Right renal cortex interstitium (tissue), 3 donors: ENCODE data around the gene TESK2. TPM values are rescaled to one million over a fixed set of nuclear protein-coding genes. Genes with fewer than 3 reads are reported as not detected.
A peak's percentile ranks its signal among the peaks of the same experiment; 100 is the strongest.

Experiments
- DNase-seq, 3 donors: peaks; one replicate each; pipeline ENCODE4 v3.0.0-alpha.2; 2013; ENCODE audit warnings: low read depth in 3 of 3, low spot score in 2 of 3
- polyA plus RNA-seq, 3 donors: library from polyadenylated mRNA; unstranded; fragments of 120-200 nt; gene quantifications; one replicate each; pipeline ENCODE4 v1.2.1, GENCODE V29; 2013; ENCODE audit not compliant: insufficient read length in 3 of 3

The TESK2 gene
- polyA plus RNA-seq, 3 donors: 6.1 to 7.8 (median 6.5) TPM

GRCh38 chr1:45340816-45341466 is 150.0 kb downstream of the TESK2 start:
- no peak for DNase-seq

DNA sequence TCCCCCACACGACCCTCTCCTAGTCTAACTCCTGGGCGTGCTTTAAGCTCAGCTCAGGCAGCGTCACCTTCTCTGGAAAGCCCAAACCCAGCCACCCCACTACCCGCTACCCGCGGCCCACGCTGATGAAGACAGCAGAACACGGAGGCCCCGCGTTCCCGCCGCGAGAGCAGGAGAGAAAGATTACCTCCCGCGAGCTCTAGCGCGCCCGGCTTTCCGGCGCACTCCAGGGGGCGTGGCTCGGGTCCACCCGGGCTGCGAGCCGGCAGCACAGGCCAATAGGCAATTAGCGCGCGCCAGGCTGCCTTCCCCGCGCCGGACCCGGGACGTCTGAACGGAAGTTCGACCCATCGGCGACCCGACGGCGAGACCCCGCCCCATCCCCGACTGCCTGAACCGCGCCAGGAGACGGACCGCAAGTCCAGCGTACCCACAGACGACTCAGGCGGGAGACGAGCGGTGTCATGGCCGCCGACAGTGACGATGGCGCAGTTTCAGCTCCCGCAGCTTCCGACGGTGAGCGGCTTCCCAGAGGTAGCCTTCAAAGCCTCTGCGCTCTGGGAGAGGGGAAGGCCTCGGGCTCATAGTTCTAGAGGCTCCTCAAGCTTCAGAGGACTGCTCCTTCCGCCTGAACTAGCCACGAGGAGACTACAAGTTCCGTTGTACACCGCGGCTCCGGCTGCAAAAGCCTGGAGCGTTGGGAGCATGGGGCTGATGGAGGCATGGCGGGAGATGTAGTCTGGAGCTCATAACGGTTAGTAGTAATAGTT is 151.0 kb downstream of the TESK2 start, which contains the start of the genes MUTYH and TOE1:
MUTYH (minus strand) TSS at position 652 of the 770 bp plus-strand sequence. CDS start 5,935 bp downstream, outside the sequence.
TOE1 (plus strand) TSS at position 382 of the 770 bp plus-strand sequence; CDS start at position 465, 83 bp downstream.
- peak; percentile 73 to 80 (median 80) for DNase-seq

GRCh38 chr1:45337630-45338325 is 153.2 kb downstream of the TESK2 start:
- no peak for DNase-seq

DNA sequence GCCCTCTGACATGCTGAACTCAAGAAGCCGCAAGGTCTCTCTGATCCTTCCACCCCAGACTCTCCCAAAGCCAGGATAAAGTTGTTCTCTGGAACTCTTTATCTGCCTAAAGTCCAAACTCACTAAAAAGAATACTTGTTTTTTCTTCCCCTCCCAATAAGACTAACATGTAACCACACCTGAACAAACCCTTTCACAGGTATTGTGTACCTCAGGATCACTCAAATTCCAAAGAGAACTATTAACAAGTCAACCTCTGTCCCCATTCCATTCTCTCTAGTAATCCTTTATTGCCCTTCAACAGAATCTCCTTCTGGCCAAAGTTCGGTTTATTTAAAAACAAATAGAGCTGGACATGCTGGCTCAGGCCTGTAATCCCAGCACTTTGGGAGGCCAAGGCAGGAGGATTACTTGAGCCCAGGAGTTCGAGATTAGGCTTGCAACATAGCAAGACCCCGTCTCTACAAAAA is 155.1 kb downstream of the TESK2 start:
- no peak for DNase-seq

GRCh38 chr1:45334308-45335245 is 156.4 kb downstream of the TESK2 start:
- DNase-seq: no peak

- no peak for DNase-seq
Observed at GRCh38 chr1:45332346-45332720, 158.6 kb downstream of the TESK2 start.

GRCh38 chr1:45331436-45332345 is 159.3 kb downstream of the TESK2 start:
- DNase-seq: no peak

- no peak for DNase-seq
Observed at GRCh38 chr1:45329445-45329844, 161.5 kb downstream of the TESK2 start.

- no peak for DNase-seq
Observed at GRCh38 chr1:45328680-45329079, 162.3 kb downstream of the TESK2 start.

DNA sequence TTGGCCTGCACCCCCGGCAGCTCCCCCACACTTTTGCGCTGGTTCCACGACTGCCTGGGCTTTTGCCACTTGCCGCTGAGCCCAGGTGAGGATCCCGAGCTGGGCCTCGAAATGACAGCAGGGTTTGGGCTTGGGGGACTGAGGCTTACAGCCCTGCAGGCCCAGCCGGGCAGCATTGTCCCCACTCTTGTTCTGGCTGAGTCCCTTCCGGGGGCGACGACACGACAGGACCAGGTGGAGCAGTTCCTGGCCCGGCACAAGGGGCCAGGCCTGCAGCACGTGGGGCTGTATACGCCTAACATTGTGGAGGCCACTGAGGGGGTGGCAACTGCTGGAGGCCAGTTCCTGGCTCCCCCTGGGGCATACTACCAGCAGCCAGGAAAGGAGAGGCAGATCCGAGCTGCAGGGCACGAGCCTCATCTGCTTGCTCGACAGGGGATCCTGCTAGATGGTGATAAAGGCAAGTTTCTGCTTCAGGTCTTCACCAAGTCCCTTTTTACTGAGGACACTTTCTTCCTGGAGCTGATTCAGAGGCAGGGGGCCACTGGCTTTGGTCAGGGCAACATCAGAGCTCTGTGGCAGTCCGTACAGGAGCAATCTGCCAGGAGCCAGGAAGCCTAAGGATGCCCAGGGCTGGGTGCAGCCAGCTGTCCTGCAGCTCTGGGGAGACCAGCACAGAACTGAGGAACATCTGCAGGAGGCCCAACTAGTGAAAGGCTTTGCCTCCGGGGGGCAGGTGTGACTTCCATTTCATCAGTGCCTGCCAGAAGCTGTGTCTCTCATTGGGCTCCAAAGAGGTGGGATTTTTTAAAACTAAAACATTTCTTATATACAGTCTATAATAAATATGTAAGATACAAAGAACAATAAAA is 163.1 kb downstream of the TESK2 start:
- DNase-seq: no peak

DNA sequence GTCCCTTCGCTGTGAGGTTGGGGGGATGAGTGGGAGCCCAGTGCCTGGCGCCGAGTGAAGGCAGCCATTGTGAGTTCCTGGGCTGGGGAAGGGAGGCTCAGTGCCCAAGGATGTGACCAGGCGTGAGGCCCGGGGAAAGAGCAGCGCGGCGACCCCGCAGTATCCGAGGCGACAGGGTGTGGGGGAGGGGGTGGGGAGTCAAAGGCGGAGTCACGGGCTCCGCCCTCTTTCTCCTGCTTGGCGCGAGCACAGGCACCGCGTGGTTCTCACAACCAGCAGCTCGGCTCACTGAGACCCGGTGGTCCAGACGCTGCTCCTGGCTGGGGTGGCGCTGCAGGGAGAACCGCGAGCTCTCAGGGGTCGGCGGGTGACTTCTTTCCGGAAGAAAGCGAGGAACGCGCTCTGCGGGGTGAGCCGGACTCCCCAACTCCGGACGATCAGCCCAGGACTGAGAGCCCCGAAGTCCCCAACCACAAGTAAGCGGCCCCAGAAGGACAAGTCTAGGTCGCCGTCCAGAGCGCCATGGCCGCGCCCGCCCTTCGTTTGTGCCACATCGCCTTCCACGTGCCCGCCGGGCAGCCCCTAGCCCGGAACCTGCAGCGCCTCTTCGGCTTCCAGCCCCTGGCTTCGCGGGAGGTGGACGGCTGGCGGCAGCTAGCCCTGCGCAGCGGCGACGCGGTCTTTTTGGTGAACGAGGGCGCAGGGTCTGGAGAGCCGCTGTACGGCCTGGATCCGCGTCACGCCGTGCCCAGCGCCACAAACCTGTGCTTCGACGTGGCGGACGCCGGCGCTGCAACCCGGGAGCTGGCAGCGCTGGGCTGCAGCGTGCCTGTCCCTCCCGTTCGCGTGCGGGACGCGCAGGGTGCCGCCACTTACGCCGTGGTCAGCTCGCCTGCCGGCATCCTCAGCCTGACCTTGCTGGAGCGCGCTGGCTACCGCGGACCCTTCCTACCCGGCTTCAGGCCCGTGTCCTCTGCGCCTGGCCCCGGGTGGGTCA is 164.0 kb downstream of the TESK2 start, which contains the start of gene HPDL:
HPDL (plus strand) TSS at position 269 of the 997 bp plus-strand sequence; CDS start at position 523, 254 bp downstream.
- peak in 2 of 3 donors; percentile 73 to 79 for DNase-seq

DNA sequence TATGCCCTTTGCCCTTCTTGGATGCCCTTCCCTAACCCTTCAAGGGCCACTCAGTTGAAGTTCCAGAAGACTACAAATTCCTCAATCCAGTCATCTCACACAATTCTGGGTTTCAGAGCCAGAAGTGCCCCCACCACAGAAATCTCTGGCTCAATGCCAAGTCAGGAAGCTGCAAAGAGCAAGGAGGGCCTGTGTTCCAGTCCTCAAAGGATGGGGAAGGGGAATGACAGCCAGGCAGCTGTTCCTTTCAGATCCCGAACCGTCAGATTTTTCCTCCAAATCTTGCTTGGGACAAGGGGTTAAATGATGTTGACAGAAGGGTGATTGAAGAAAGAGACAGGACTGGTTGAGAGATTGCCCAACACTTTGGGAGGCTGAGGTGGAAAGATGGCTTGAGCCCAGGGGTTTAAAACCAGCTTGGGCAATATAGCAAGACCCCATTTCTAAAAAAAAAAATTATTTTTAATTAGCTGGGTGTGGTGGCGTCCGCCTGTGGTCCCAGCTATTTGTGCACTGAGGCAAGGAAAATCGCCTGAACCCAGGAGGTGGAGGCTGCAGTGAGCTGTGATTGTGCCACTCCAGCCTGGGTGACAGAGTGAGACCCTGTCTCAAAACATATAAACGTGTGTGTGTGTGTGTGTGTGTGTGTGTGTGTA is 165.0 kb downstream of the TESK2 start:
- DNase-seq: no peak

DNA sequence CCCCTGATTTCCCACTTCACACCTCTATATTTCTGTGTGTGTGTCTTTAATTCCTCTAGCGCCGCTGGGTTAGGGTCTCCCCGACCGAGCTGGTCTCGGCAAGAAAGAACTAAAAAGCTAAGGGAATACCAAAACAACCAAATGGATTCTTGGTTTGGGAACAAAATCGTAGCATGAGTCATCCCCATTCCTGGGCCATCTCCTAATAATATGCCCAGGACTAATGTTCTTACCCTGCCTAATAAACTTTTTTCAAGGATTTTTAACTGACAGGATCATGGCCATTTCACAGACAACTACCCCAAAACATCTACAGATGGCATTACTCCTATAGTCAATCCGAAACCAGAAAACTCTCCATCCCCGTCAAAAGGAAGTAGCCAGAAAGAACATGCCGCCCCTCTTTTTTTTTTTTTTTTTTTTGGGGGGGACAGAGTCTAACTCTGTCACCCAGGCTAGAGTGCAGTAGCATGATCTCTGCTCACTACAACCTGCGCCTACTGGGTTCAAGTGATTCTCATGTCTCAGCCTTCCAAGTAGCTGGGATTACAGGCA is 168.4 kb downstream of the TESK2 start:
- DNase-seq: no peak

DNA sequence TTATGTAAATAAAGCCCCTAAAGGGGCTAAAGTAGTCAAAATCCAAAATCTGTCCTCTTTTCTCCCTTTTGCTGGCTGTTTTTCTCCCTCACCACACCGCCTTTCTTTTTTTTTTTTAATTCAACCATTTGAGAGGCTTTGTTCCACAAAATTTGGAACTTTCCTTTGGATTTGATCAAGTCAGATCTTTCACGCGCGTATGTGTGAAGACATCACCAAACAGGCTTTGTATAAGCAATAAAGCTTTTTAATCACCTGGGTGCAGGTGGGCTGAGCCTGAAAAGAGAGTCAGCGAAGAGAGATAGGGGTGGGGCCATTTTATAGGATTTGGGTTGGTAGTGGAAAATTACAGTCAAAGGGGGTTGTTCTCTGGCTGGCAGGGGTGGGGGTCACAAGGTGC is 169.5 kb downstream of the TESK2 start:
- DNase-seq: no peak

DNA sequence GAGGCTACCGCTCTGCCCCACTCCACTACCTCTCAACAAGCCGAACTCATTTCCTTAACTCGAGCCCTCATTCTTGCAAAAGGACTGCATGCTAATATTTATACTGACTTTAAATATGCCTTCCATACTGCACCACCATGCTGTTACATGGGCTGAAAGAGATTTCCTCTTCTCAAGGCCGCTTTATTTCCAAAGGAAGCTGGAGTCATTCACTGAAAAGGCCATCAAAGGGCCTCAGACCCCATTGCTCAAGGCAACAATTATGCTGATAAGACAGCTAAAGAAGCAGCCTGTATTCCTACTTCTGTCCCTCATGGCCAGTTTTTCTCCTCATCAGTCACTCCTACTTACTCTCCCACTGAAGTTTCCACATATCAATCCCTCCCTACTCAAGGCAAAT is 171.2 kb downstream of the TESK2 start:
- DNase-seq: no peak

- DNase-seq: no peak
Observed at GRCh38 chr1:45317166-45317565, 173.8 kb downstream of the TESK2 start.
